ENCODE data around the gene CCDC12. TPM values are rescaled to one million over a fixed set of nuclear protein-coding genes. Genes with fewer than 3 reads are reported as not detected.

Gene CCDC12
- total and polyA plus RNA-seq, 7 donors: 33.1 to 80.9 (median 41.0) TPM

GRCh38 chr3:47009225-47010110 is 32.9 kb upstream of the CCDC12 start:
- H3K36me3 ChIP-seq: peaks cover 0 to 30% (median under 1%) of the 10 kb centered on the region in 4 donors
- peaks cover 0 to 15% (median 9%) of the 10 kb centered on the region in 4 donors for H3K4me1 ChIP-seq
- WGBS, 2 donors: 10 to 31% methylated on average over 85 of the region's 85 CpGs
- intact Hi-C loops (cut with DNase I): loop anchor here (2.0 to 10.0 kb wide), 3 partner anchors 31 to 155 kb away; partner anchors contain the start of genes NBEAL2 and SETD2
- no peaks in the 10 kb centered on the region for H3K27me3 ChIP-seq
- peak overlapping the region; percentile 86 to 93 (median 90) for H3K27ac ChIP-seq
- peak overlapping the region; percentile 55 to 67 (median 57) for H3K4me3 ChIP-seq
- peak; percentile 97 for DNase-seq
- H3K9me3 ChIP-seq: no peaks in the 10 kb centered on the region
- no peak for TF ChIP-seq CTCF (IDR thresholded peaks at IDR 0.05)
- peak; percentile 92 to 96 (median 94) for TF ChIP-seq POLR2AphosphoS5 (IDR thresholded peaks at IDR 0.05)
- TF ChIP-seq POLR2A (IDR thresholded peaks at IDR 0.05): peak; percentile 85 to 87

GRCh38 chr3:47008851-47009224 is 32.3 kb upstream of the CCDC12 start:
- H3K27ac ChIP-seq: peak overlapping the region; percentile 86 to 93 (median 90)
- TF ChIP-seq EP300 (IDR thresholded peaks at IDR 0.05) (no peak), POLR2A (IDR thresholded peaks at IDR 0.05) (no peak)
- peaks cover 0 to 33% (median 4%) of the 10 kb centered on the region in 4 donors for H3K36me3 ChIP-seq
- H3K4me3 ChIP-seq: peak overlapping the region; percentile 55 to 67 (median 57)
- intact Hi-C loops (cut with DNase I): loop anchor here (2.0 to 10.0 kb wide), 3 partner anchors 30 to 156 kb away; partner anchors contain the start of genes NBEAL2 and SETD2
- no peaks in the 10 kb centered on the region for H3K9me3 ChIP-seq
- DNase-seq: no peak
- H3K27me3 ChIP-seq: no peaks in the 10 kb centered on the region
- WGBS, 2 donors: 45 to 50% methylated on average over 23 of the region's 23 CpGs
- peaks cover 0 to 15% (median 9%) of the 10 kb centered on the region in 4 donors for H3K4me1 ChIP-seq

- TF ChIP-seq EP300 (IDR thresholded peaks at IDR 0.05): no peak
- no peaks in the 10 kb centered on the region for H3K9me3 ChIP-seq
- H3K27me3 ChIP-seq: no peaks in the 10 kb centered on the region
- peak; percentile 65 for DNase-seq
- peaks cover 0 to 32% (median 5%) of the 10 kb centered on the region in 4 donors for H3K36me3 ChIP-seq
- H3K4me1 ChIP-seq: peaks cover 0 to 15% (median 9%) of the 10 kb centered on the region in 4 donors
- peak overlapping the region in 3 of 4 donors; percentile 86 to 93 (median 89) for H3K27ac ChIP-seq
- intact Hi-C loops (cut with DNase I): loop anchor here (2.0 to 10.0 kb wide), 3 partner anchors 30 to 156 kb away; partner anchors contain the start of genes NBEAL2 and SETD2
- no peak overlapping the region for H3K4me3 ChIP-seq
- WGBS, 2 donors: 94 to 95% methylated on average over 13 of the region's 13 CpGs
These were observed 31.8 kb upstream of the CCDC12 start for GRCh38 chr3:47008234-47008796.

- intact Hi-C loops (cut with DNase I): loop anchor here (2.0 to 10.0 kb wide), 3 partner anchors 29 to 157 kb away; partner anchors contain the start of genes NBEAL2 and SETD2
- DNase-seq: peak; percentile 64
These were observed 31.1 kb upstream of the CCDC12 start for GRCh38 chr3:47007482-47008233.

More at GRCh38 chr3:47007482-47008233, 31.1 kb upstream of the CCDC12 start:
- peaks cover 0 to 15% (median 9%) of the 10 kb centered on the region in 4 donors for H3K4me1 ChIP-seq
- TF ChIP-seq POLR2A (IDR thresholded peaks at IDR 0.05): no peak
- TF ChIP-seq POLR2AphosphoS5 (IDR thresholded peaks at IDR 0.05): no peak
- TF ChIP-seq EP300 (IDR thresholded peaks at IDR 0.05): no peak
- TF ChIP-seq CTCF (IDR thresholded peaks at IDR 0.05): no peak
- no peaks in the 10 kb centered on the region for H3K27me3 ChIP-seq
- H3K27ac ChIP-seq: no peak overlapping the region
- WGBS, 2 donors: 91 to 95% methylated on average over 16 of the region's 16 CpGs
- no peak overlapping the region for H3K4me3 ChIP-seq
- H3K36me3 ChIP-seq: peaks cover 0 to 33% (median 9%) of the 10 kb centered on the region in 4 donors
- no peaks in the 10 kb centered on the region for H3K9me3 ChIP-seq

Data from sigmoid colon (tissue), 7 donors.